Mucosa of descending colon (tissue), 3 donors: ENCODE data around the gene WDR83. TPM values are rescaled to one million over a fixed set of nuclear protein-coding genes. Genes with fewer than 3 reads are reported as not detected.
"Not testable (repeated sequence)": the region's sequence is repeated elsewhere in the genome, so short reads cannot be mapped to it uniquely, and the experiment has no call there.

Experiments used
- ATAC-seq: fragments of 200-7000 bp; cut with Tn5 transposase; one replicate; pipeline ENCODE4 v1.9.1; 2020; ENCODE audit warnings: mild to moderate bottlenecking, moderate library complexity
- DNase-seq, 3 donors: peaks; one replicate each; pipeline ENCODE4 v3.0.0-alpha.2; 2020
- H3K36me3 ChIP-seq: fragments of 200-600 bp; one replicate; pipeline ENCODE4 v1.8.0; 2021; ENCODE audit warnings: low read depth, mild to moderate bottlenecking
- H3K4me1 ChIP-seq: fragments of 200-600 bp; one replicate; pipeline ENCODE4 v1.8.0; 2021; ENCODE audit warnings: low read depth, mild to moderate bottlenecking
- H3K4me3 ChIP-seq: fragments of 200-600 bp; one replicate; pipeline ENCODE4 v1.8.0; 2021; ENCODE audit warnings: mild to moderate bottlenecking
- H3K9me3 ChIP-seq: fragments of 200-600 bp; one replicate; pipeline ENCODE4 v1.8.0; 2021; ENCODE audit warnings: mild to moderate bottlenecking
- CTCF ChIP-seq: fragments of 200-600 bp; IDR thresholded peaks from one replicate; pipeline ENCODE4 v1.8.0; 2022; ENCODE audit warnings: antibody characterized with exemption, mild to moderate bottlenecking
- intact Hi-C, 2 donors: fragments of 100-400 bp; cut with DNase I in 1 of 2; cut with micrococcal nuclease in 1 of 2; formaldehyde crosslinking; loops; one replicate each; pipeline versions ENCODE4 v1.11.0 to v1.11.1; 2022; cut with DNase I, micrococcal nuclease
- total RNA-seq, 3 donors: library from RNA; stranded (reverse); fragmentation: NEBNext Ultra II Directional in 2 of 3; extraction: Animal tissue kit (Norgen Biotek cat#: 25700) in 2 of 3; gene quantifications; one replicate each; pipeline versions ENCODE4 v1.2.1 to v1.2.4, GENCODE V29; 2021 to 2023
- donor health status: DM: no; HTN: no; CAD: no; lungs with moderate emphysema.
- donor health status: DM: no; HTN: no; CAD: no.
- donor health status: DM: no; HTN: yes; CAD: no.

The WDR83 gene
- total RNA-seq, 3 donors from 2014 or later, result 6.4 to 13.4 (median 7.4) TPM

GRCh38 chr19:12696366-12697335, 30.0 kb downstream of the WDR83 start, which contains the start of gene FBXW9:
Gene FBXW9 (minus strand): TSS chr19:12696631. CDS start chr19:12696581, 50 bp downstream.
- intact Hi-C loops, result no loop called here
- Histone ChIP-seq H3K4me3 (peak within 1 kb of the TSS; percentile 65), H3K9me3 (no peaks in the 10 kb centered on the region), H3K36me3 (no peaks in the 10 kb centered on the region), H3K4me1 (peaks cover 12% of the 10 kb centered on the region)
- no peak for TF ChIP-seq CTCF
- ATAC-seq (peak; percentile 97), DNase-seq (peak; percentile 96 to 99 (median 97))

GRCh38 chr19:12697425-12697824, 30.8 kb downstream of the WDR83 start:
- DNase-seq, H3K4me3 ChIP-seq, H3K9me3 ChIP-seq, intact Hi-C loops, ATAC-seq, H3K36me3 ChIP-seq: not testable (repeated sequence)
- H3K4me1 ChIP-seq, result peaks cover 12% of the 10 kb centered on the region

- peaks cover 12% of the 10 kb centered on the region for H3K4me1 ChIP-seq
- no peak for TF ChIP-seq CTCF
- DNase-seq (no peak), ATAC-seq (no peak)
- H3K9me3 ChIP-seq, result no peaks in the 10 kb centered on the region
- intact Hi-C loops, result no loop called here
- H3K36me3 ChIP-seq, result peaks cover 8% of the 10 kb centered on the region
- H3K4me3 ChIP-seq, result no peak overlapping the region
These were observed 31.5 kb downstream of the WDR83 start for GRCh38 chr19:12698138-12698537.

GRCh38 chr19:12701596-12702282, 35.1 kb downstream of the WDR83 start:
- TF ChIP-seq CTCF, result no peak
- intact Hi-C loops, result no loop called here
- Histone ChIP-seq H3K36me3 (peaks cover 8% of the 10 kb centered on the region), H3K9me3 (no peaks in the 10 kb centered on the region), H3K4me3 (no peak overlapping the region), H3K4me1 (peaks cover 6% of the 10 kb centered on the region)
- DNase-seq (no peak), ATAC-seq (no peak)

- ATAC-seq (no peak), DNase-seq (no peak)
- Histone ChIP-seq H3K36me3 (peaks cover 8% of the 10 kb centered on the region), H3K4me1 (no peaks in the 10 kb centered on the region), H3K4me3 (no peak overlapping the region), H3K9me3 (no peaks in the 10 kb centered on the region)
- intact Hi-C loops, result no loop called here
- no peak for TF ChIP-seq CTCF
These were observed 36.4 kb downstream of the WDR83 start for GRCh38 chr19:12703046-12703445.

- no peak for TF ChIP-seq CTCF
- H3K4me3 ChIP-seq, result no peak overlapping the region
- no peak for DNase-seq
- no peak for ATAC-seq
- no peaks in the 10 kb centered on the region for H3K9me3 ChIP-seq
- H3K36me3 ChIP-seq, result peaks cover 12% of the 10 kb centered on the region
- intact Hi-C loops, result loop anchor here in 1 of 2 donors (5.0 kb wide), 1 partner anchor 52 kb away; no protein-coding TSS in a partner anchor
- no peaks in the 10 kb centered on the region for H3K4me1 ChIP-seq
These were observed 38.6 kb downstream of the WDR83 start for GRCh38 chr19:12705169-12705568.
